HG03139 (cell line): Measurements from ENCODE around the gene STOM.
"Not testable (repeated sequence)": the region's sequence is repeated elsewhere in the genome, so short reads cannot be mapped to it uniquely, and the experiment has no call there.

Source experiments
- ATAC-seq: cut with Tn5 transposase; IDR thresholded peaks from one replicate; pipeline ENCODE4 v1.9.1; 2021; ENCODE audit not compliant: unreplicated experiment

The STOM gene

GRCh38 chr9:121302341-121302740, 67.7 kb downstream of the STOM start:
- no peak for ATAC-seq

DNA sequence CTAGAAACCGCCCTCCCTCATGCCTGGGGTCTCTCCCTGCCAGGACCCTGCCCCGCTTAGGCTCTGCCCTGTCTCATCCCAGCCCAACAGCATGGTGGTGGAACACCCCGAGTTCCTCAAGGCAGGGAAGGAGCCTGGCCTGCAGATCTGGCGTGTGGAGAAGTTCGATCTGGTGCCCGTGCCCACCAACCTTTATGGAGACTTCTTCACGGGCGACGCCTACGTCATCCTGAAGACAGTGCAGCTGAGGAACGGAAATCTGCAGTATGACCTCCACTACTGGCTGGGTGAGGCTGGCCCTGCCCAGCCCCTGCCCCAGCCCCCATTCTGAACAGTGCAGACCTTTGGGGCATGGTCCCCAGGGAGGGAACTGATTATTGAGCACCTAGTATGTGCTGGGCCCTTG, 68.2 kb downstream of the STOM start:
- ATAC-seq: no peak

DNA sequence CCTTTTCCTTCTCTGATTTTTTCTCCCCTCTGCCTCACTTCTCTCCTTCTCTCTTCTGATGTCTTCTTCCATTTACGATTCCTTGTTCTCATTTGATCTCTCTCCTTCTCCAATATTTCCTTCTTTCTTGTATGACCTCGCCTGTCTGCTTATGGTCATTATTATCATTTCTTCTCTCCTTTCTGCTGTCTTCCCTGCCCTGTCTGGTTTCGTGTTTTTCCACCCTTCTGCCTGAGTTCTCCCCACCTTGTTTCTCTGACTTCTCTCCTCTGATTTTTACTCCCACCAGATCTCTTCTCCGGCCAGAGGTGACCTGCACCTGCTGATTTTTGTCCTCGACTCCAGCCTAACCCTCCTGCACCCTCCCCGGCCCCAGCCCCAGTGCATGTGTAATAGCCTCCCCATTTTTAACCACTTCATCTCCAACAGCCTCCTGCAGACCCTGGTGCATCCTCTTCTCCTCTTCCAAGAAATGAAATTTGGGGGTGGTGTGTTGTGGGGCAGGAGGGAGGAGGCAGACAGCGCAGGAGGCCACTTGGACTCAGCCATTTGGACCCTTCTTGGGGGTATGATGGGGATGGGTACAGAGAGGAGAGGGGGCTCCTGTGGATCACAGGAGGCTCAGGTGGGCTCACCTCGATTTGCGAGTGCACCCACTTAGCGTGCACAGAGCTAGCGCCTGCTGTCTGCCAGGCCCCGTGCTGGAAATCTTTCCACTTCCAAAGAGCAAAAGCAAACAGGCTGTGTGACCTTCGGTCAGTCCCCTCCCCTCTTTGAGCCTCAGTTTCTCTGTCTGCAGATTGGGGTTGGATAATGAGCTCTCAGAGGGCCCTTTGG, 69.5 kb downstream of the STOM start:
- no peak for ATAC-seq

GRCh38 chr9:121299467-121300282, 70.4 kb downstream of the STOM start:
- no peak for ATAC-seq

DNA sequence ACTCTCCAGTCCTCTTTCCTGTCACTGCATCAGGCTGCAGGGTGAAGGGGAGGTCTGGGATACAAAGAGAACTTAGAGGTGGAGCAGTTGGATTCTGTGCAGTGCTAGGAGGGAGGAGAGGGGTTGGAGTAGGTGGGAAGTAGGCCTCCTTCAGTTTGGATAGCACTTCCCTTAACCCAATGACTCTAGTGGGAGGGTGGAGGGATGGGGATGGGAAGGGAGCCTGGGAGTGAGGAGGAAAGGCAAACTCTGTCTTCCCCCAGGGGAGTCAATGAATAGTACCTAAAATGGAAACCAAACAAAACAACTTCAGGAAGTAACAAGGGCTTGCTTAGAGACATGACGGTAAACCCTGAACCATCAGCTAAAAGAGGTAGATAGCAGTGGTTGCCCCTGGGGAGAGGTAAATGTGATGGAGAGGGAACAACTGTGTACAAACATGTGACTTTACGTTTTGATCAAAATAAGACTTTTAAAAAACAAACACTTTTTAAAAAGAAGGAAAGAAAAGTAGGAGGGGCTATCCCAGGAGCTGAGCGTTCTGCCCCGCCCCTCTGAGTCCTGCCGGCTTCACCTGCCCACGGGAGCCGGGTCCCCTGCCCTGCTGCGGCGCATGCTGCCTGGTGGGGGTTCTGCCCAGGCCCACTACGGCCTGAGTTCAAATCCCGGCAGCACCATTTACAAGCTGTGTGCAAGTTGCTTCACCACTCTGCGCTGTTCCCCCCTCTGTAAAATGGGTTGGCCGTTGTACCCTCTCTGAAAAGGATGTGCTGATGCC, 71.2 kb downstream of the STOM start:
- no peak for ATAC-seq

GRCh38 chr9:121298016-121298538, 72.0 kb downstream of the STOM start:
- ATAC-seq: no peak

DNA sequence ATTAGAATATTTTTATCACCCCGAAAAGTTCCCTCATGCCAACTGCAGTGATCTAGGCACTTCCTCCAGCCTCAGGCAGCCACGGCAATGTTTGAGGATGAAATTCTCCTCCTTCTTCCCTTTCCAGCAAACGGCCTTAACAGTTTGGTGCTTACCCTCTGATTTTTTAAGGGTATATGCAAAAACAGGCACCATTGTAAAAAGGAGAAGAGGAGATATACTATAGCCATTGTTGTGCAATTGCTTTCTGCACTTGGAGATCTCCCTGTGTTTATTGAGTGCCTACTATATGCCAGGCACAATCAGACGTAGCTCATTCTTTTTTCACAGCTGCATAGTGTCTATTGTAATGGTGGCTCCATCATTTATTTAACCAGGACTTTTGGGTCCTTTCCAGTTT, 72.7 kb downstream of the STOM start:
- ATAC-seq: no peak

GRCh38 chr9:121296213-121297127, 73.6 kb downstream of the STOM start:
- no peak for ATAC-seq

DNA sequence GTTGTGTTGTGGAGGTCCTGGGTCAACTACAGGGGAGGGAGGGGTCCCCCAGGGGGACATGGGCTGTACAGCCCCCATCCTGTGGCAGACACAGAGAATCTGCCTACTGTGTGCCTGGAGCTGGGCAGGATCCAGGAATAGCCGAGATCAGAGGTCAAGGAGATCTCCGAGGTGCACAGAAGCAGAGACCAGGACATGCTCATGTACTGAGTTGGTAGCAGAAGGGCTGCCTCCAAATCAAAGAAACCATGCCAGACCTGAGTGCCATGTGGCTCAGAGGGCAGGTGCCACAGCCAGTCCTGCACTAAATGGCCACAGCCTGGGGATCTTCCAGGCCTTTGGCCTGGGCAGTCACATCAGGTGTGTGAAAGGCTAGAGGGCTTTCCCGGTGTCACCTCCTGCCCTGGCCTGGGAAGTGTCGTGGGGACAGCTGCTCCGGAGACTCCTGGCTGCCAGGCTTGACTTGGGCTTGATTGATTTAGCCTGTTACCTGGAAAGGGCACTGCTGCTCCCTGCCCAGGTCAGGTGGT, 74.3 kb downstream of the STOM start:
- no peak for ATAC-seq

DNA sequence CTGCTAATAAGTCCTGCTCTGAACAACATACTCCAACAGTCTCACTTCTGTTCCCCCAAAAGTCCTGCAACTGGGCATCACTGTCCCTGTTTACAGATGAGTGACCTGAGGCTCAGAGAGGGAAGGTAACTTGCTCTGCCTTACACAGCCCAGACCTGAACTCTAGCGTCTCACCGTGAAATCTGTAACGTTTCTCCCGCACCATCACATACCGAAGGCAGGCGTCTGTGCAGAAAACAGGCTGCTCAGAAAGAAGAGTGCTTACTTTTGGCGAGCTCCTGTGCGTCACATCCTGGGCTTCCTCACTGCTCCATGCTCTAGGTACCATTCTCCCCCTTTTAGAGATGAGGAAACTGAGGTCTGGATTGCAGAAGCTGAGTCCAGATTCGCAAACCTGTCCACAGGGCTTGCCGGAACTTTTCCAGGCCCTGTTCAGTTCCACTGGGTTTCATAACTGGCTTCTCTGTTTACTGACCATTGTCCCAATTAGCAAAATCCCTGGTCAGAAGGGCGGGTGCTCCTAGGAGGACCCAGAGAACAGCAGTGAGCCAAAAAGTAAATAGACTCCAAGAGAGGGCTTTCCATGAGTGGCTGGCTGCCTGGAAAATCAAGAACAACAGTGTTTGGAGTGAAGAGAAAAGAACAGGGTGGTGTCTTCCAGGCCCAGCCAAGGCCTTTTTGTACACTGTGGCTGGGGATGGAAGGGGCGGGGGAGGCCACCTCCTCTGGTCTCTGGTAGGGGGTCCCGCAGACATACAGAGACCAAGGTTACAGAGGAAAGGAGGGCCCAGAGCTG, 75.0 kb downstream of the STOM start:
- no peak for ATAC-seq

GRCh38 chr9:121294151-121294743, 75.8 kb downstream of the STOM start:
- ATAC-seq: no peak

DNA sequence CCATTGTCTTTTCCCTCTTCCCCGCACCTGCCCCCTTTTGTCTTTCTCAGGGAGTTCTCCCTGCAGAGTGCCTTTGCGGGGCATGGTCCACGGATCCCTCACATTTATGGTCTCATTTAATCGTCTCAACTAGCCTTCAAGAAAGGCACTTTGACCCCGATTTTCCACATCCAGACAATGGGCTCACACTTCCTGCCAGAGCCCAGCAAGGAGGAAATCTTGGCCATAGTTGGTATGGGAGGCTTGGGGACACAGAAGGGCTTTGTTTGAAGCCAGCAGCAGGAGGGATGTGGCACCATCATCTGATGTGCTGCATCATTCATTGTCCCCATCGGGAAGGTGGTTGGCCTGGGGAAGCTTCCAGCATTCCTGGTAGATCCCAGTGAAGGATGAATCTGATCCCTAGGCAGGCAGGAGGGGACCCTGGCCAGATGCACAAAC, 77.2 kb downstream of the STOM start:
- no peak for ATAC-seq

- ATAC-seq: no peak
Measured at GRCh38 chr9:121292051-121292450, 78.0 kb downstream of the STOM start.

DNA sequence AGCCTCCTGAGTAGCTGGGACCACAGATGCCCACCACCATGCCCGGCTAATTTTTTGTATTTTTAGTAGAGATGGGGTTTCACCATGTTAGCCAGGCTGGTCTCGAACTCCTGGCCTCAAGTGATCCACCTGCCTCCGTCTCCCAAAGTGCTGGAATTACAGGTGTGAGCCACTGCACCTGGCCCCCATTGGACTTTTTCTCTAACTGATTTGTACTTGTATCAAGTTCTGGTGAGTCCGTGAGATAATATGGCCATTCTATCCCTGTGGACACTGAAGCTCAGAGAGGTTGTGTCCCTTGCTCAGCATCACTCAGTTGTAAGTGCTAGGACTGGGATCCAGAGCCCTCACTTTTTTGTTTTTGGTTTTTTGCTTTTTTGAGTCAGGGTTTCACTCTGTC, 78.5 kb downstream of the STOM start:
- not testable (repeated sequence) for ATAC-seq

GRCh38 chr9:121289772-121290370, 80.2 kb downstream of the STOM start:
- no peak for ATAC-seq

GRCh38 chr9:121289026-121289771, 80.9 kb downstream of the STOM start:
- ATAC-seq: no peak
